ENCODE data around the gene ZNF76.

- TF ChIP-seq CREM (IDR thresholded peaks at IDR 0.05) (no peak), CREM (CRISPR knock-in tag; IDR thresholded peaks at IDR 0.05) (no peak), GABPB1 (CRISPR knock-in tag; IDR thresholded peaks at IDR 0.05) (no peak), MYC (CRISPR knock-in tag; IDR thresholded peaks at IDR 0.05; ENCODE audit: borderline replicate concordance) (no peak), KAT2B (IDR thresholded peaks at IDR 0.05; ENCODE audit: borderline replicate concordance, low read depth, low read length) (no peak)
- TF ChIP-seq, protein P1, sequence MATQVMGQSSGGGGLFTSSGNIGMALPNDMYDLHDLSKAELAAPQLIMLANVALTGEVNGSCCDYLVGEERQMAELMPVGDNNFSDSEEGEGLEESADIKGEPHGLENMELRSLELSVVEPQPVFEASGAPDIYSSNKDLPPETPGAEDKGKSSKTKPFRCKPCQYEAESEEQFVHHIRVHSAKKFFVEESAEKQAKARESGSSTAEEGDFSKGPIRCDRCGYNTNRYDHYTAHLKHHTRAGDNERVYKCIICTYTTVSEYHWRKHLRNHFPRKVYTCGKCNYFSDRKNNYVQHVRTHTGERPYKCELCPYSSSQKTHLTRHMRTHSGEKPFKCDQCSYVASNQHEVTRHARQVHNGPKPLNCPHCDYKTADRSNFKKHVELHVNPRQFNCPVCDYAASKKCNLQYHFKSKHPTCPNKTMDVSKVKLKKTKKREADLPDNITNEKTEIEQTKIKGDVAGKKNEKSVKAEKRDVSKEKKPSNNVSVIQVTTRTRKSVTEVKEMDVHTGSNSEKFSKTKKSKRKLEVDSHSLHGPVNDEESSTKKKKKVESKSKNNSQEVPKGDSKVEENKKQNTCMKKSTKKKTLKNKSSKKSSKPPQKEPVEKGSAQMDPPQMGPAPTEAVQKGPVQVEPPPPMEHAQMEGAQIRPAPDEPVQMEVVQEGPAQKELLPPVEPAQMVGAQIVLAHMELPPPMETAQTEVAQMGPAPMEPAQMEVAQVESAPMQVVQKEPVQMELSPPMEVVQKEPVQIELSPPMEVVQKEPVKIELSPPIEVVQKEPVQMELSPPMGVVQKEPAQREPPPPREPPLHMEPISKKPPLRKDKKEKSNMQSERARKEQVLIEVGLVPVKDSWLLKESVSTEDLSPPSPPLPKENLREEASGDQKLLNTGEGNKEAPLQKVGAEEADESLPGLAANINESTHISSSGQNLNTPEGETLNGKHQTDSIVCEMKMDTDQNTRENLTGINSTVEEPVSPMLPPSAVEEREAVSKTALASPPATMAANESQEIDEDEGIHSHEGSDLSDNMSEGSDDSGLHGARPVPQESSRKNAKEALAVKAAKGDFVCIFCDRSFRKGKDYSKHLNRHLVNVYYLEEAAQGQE (IDR thresholded peaks at IDR 0.05; ENCODE audit: borderline replicate concordance in 1 of 2, low read depth in 1 of 2, low read length in 2 of 2): no peak
Observed at GRCh38 chr6:35258858-35259193, 709 bp upstream of the ZNF76 start.
